ENCODE measurements around the gene COG7.
"Not testable (repeated sequence)": the region's sequence is repeated elsewhere in the genome, so short reads cannot be mapped to it uniquely, and the experiment has no call there.

The COG7 gene

DNA sequence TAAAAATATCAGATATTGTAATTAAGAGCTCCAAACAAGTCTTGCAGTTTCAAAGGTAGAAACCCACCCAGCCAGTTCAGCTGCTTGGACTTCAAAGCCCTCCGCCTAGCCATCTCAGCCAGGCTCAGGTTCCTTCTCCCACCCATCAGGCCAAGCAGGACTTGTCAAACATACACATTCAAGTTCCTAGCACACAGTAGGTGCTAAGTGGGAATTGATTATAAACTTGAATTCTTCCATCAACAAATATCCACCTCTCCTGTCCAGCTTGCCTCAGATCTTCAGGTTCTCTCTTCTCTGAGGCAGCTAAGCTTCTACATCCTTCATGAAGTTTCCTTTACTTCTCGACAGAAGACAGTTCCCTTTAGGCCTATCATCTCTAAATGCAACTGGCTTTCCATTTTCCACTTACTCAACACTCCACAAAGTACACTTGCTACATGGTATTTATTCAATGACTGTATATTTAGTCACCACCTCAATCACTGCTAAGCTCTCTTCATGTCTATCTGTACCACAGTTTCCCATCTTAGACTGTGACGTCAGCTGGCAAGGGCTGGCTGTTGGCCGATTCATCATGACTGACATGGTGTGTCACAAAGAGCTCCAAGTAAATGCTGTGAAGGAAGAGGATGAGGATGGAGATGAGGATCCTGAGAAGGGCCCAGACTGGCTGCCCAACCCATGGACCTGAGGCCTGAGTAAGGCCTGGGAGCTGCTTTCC is 13.3 kb upstream of the COG7 start:
- DNase-seq = no peak

DNA sequence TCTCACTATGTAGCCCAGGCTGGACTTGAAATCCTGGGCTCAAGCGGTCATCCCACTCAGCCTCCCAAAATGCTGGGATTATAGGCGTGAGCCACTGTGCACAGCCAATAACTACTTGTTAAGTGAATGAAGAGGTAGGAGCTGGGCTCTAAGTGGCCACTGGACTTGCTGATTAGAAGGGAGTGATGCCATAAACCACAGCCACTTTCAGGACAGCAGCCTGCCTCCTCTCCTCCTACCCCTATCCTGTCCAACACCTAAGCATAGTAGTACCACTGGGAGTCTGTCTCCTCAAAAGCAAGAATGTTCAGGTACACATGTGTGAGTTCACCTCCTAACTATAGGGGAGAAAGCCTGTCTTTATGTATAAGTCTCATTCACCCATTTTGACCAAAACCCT is 12.2 kb upstream of the COG7 start:
- no peak for DNase-seq

DNA sequence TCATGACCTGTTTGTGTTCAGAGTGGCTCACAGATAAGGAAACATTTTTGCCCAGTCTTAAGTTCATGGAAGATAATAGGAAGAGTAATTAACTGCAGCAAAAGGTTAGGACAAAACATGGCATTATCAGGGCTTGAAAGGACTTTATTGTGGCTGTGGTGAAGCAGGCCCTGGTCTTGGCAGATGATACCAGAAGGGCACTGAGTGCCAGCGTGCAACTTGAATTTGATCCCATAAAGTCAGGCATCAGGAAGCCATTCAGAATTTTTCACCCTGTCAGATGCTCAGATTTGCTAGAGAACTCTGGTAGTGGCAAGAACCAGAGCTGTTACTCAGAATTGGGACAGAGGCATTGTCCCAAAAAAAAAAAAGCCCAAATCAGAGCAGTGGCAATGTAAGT is 11.2 kb upstream of the COG7 start:
- no peak for DNase-seq

- DNase-seq = not testable (repeated sequence)
Observed at GRCh38 chr16:23462994-23463393, 10.0 kb upstream of the COG7 start.

DNA sequence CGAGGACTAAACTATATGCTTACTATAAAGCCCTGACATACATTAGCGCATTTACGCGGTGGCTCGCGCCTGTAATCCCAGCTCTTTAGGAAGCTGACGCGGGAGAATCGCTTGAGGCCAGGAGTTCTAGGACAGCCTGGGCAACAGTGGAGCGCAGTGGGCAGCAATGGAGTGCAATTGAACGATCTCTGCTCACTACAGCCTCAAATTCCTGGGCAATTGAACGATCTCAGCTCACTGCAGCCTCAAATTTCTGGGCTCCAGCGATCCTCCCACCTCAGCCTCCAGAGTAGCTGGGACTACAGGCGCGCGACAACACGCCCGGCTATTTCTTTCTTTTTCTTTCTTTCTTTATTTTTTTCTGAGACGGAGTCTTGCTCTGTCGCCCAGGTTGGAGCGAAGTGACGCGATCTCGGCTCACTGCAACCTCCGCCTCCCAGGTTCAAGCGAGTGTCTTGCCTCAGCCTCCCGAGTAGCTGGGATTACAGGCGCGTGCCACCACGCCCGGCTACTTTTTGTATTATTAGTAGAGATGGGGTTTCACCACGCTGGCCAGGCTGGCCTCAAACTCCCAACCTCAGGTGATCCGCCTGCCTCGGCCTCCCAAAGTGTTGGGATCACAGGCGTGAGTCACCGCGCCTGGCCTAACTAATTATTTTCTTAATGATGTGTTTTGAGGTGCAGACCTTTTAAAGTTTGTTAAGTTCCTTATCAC is 506 bp upstream of the COG7 start:
- no peak for DNase-seq

GRCh38 chr16:23452221-23452571 is 793 bp downstream of the COG7 start:
- DNase-seq = no peak

- no peak for DNase-seq
Observed at GRCh38 chr16:23448392-23448791, 4.6 kb downstream of the COG7 start.

- DNase-seq = not testable (repeated sequence)
Observed at GRCh38 chr16:23437542-23437941, 15.4 kb downstream of the COG7 start.

GRCh38 chr16:23436951-23437350 is 16.0 kb downstream of the COG7 start:
- no peak for DNase-seq

GRCh38 chr16:23435500-23435899 is 17.5 kb downstream of the COG7 start:
- peak; percentile 24 for DNase-seq

DNA sequence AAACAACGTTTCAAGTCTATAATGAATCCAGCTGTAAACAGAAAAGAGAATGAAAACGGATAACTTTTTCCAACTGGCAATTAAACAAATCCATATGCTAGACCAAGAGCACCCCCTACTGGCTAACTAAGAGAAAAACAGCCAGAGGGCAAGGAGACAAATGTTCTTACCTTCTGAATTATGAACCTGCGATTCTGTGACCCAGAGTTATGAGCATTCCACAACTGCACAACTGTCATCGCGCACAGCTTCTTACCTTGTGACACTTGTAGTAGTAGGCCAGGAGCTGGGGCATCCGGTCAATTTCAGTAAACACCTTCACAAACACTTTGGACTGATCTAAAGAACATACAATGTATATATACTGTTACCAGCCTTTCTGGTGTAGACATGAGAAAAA is 18.6 kb downstream of the COG7 start:
- no peak for DNase-seq

DNA sequence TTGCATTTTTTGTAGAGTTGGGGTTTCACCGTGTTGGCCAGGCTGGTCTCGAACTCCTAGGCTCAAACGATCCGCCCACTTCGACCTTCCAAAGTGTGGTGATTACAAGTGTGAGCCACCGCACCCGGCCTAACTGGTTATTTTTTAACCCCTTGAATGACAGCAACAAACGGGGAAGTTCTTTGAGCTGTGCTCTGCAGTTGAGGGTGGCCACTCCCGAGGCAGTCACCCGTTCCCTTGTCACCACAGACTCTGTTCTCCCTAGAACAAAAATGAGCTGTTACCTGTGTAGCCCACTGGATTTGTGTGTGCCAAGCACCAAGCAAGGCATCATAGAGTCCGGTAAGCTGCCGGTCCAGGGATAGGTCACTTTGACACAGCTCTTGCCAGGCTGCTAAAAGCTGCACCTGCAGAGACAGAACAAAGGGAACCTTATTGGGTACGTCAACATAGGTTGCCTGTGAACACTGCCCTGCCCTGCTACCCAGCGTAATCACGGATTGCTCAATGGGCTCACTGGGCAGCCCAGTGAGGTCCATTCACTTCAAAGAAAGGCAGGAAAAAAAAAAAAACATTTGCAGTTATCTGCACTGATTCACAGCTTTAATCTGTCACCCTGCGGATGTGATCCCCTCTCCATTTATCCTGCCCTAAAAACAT is 19.6 kb downstream of the COG7 start:
- no peak for DNase-seq

DNA sequence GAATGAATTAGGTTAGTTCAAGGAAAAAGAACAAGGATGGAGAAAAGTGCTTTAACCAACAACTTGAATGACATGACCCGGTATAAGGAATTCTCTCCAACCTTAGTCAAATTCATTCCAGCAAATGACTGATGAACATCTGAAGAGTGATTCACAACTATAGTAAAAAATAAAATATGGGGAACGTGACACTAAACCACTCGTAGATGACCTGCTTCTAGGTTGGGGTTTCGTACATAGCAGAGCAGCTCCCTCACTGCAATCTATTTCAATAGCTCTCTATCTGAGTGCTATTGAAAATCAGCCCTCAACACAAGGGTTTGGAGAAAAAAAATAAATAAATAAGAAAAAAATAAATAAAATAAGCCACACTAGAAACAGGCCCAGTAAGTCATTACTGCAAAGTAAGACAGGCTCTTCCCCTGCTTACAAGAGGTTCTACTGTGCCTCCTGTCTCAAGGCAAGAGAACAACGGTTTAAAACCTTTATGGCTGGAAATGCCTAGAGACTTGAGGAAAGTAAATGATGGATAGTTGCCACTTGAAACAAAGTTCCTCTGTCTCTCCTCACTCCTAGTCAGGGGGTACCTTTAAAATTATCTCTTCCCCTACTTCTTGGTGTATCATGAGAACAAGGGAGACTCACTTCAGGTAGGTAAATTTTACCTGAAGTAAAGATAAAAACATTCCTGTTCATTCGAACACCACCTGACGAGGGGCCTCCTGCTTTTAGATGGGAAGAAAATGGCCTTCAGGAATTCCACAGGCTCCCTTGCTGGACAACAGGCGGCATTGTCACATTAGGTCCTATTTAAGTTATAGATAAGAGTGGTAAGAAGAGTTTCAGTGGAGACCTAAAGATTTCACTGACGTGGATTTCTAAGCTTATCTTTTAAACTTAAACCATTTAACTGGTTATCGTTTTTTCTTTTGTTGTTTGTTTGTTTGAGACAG is 20.5 kb downstream of the COG7 start:
- no peak for DNase-seq

DNA sequence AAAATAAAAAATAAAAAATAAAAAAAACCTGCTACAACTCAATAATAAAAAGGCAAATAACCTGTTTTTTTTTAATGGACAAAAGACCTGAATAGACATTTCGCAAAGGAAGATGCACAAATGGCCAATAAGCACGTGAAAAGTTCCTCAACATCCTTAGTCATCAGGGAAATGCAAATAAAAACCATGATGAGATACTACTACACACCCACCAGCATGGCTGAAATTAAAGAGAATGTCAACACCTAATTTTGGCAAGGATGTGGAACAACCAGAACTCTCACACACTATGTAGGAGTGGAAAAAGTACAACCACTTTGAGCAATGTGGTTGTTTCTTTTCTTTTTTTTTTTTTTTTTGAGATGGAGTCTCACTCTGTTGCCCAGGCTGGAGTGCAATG is 24.6 kb downstream of the COG7 start:
- no peak for DNase-seq

DNA sequence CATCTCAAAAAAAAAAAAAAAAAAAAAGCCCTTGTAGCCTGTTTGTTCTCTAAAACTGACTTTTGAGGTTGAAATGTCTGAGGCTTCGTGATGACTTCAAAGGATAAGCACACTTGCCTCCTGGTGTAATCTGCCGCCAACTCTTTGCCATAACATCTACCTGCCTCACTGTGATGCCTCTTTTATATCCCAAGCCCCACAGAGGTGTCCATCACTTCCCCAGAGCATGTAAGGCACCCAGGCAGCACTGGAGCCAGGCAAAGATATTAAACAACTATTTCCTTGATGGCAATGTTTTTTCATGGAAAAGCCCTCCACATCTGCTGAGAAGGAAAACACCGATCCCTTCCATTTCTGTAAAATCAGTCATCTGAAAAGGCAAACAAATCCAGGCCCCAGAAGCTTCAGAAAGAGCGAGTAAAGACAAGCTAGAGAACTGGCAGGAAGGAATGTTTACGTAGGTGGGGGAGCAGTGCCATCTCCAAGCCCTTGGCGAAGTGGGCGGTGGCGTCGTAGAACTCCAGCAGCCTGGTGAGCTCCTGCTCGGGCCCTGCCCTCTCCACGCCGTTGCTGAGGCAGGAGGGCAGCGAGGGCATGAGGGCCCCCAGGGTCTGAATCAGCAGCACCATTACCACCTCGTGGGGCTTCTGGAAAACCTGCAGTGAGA is 28.6 kb downstream of the COG7 start:
- no peak for DNase-seq

- DNase-seq = no peak
Observed at GRCh38 chr16:23423496-23424049, 29.4 kb downstream of the COG7 start.

- DNase-seq = no peak
Observed at GRCh38 chr16:23420011-23420410, 33.0 kb downstream of the COG7 start.

GRCh38 chr16:23416816-23417215 is 36.2 kb downstream of the COG7 start:
- DNase-seq = no peak

- no peak for DNase-seq
Observed at GRCh38 chr16:23414731-23415130, 38.3 kb downstream of the COG7 start.

GRCh38 chr16:23410176-23410575 is 42.8 kb downstream of the COG7 start:
- DNase-seq = no peak

GRCh38 chr16:23409522-23409921 is 43.5 kb downstream of the COG7 start:
- DNase-seq = no peak

DNA sequence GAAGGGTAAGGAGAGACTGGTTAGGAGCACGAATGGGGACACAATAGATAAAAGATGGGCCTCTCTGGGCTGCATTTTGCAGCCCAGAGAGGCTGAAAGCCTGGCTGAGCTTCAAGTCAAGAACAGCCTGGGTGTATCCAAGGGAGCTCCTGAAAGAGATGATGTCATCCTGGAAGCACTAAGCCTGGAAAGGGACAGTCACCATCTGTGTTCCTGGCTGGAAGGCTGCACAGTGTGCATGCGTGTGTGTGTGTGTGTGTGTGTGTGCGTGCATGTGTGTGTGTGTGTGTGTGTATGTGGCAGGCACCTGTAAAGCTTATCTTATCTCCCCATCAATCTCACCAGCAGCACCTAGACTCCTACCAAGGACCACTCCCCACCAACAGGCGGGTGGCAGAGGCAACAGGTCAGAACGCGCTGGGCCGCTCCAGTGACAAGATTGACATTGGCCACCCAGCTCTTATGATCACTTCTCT is 44.1 kb downstream of the COG7 start:
- no peak for DNase-seq

Data from effector CD8-positive, alpha-beta T cell (primary cell).